ENCODE measurements around the gene AKNA.
"Not testable (repeated sequence)": the region's sequence is repeated elsewhere in the genome, so short reads cannot be mapped to it uniquely, and the experiment has no call there.

Gene AKNA

GRCh38 chr9:114325684-114326254 is 62.0 kb downstream of the AKNA start:
- not testable (repeated sequence) for DNase-seq (ENCODE audit: extremely low read depth in 1 of 2, low read depth in 1 of 2)

GRCh38 chr9:114324965-114325364 is 62.8 kb downstream of the AKNA start:
- DNase-seq (ENCODE audit: extremely low read depth in 1 of 2, low read depth in 1 of 2): not testable (repeated sequence)

GRCh38 chr9:114324492-114324891 is 63.3 kb downstream of the AKNA start:
- no peak for DNase-seq (ENCODE audit: extremely low read depth in 1 of 2, low read depth in 1 of 2)

- DNase-seq (ENCODE audit: extremely low read depth in 1 of 2, low read depth in 1 of 2): not testable (repeated sequence)
Observed at GRCh38 chr9:114323849-114324248, 63.9 kb downstream of the AKNA start.

GRCh38 chr9:114322831-114323531 is 64.8 kb downstream of the AKNA start, which contains the start of gene ORM1:
ORM1 (plus strand) TSS chr9:114323098; CDS start chr9:114323134, 36 bp downstream.
- DNase-seq (ENCODE audit: extremely low read depth in 1 of 2, low read depth in 1 of 2): not testable (repeated sequence)

GRCh38 chr9:114322160-114322818 is 65.5 kb downstream of the AKNA start:
- not testable (repeated sequence) for DNase-seq (ENCODE audit: extremely low read depth in 1 of 2, low read depth in 1 of 2)

GRCh38 chr9:114321759-114322158 is 66.0 kb downstream of the AKNA start:
- peak in 1 of 2 donors; percentile 52 for DNase-seq (ENCODE audit: extremely low read depth in 1 of 2, low read depth in 1 of 2)

- peak in 1 of 2 donors; percentile 10 for DNase-seq (ENCODE audit: extremely low read depth in 1 of 2, low read depth in 1 of 2)
Observed at GRCh38 chr9:114320710-114321109, 67.1 kb downstream of the AKNA start.

- DNase-seq (ENCODE audit: extremely low read depth in 1 of 2, low read depth in 1 of 2): no peak
Observed at GRCh38 chr9:114319147-114319546, 68.6 kb downstream of the AKNA start.

- no peak for DNase-seq (ENCODE audit: extremely low read depth in 1 of 2, low read depth in 1 of 2)
Observed at GRCh38 chr9:114318416-114318815, 69.4 kb downstream of the AKNA start.

- DNase-seq (ENCODE audit: extremely low read depth in 1 of 2, low read depth in 1 of 2): no peak
Observed at GRCh38 chr9:114317665-114318357, 70.0 kb downstream of the AKNA start.

GRCh38 chr9:114316605-114317230 is 71.1 kb downstream of the AKNA start:
- DNase-seq (ENCODE audit: extremely low read depth in 1 of 2, low read depth in 1 of 2): no peak

- DNase-seq (ENCODE audit: extremely low read depth in 1 of 2, low read depth in 1 of 2): no peak
Observed at GRCh38 chr9:114315723-114316363, 71.9 kb downstream of the AKNA start.

GRCh38 chr9:114314881-114315722 is 72.7 kb downstream of the AKNA start:
- DNase-seq (ENCODE audit: extremely low read depth in 1 of 2, low read depth in 1 of 2): no peak

GRCh38 chr9:114314256-114314867 is 73.4 kb downstream of the AKNA start:
- no peak for DNase-seq (ENCODE audit: extremely low read depth in 1 of 2, low read depth in 1 of 2)

- no peak for DNase-seq (ENCODE audit: extremely low read depth in 1 of 2, low read depth in 1 of 2)
Observed at GRCh38 chr9:114313186-114313585, 74.6 kb downstream of the AKNA start.

- no peak for DNase-seq (ENCODE audit: extremely low read depth in 1 of 2, low read depth in 1 of 2)
Observed at GRCh38 chr9:114312513-114312875, 75.3 kb downstream of the AKNA start.

GRCh38 chr9:114311571-114312512 is 75.9 kb downstream of the AKNA start:
- DNase-seq (ENCODE audit: extremely low read depth in 1 of 2, low read depth in 1 of 2): no peak

All from stimulated activated CD8-positive, alpha-beta memory T cell treated with anti-CD3 and anti-CD28 coated beads, Interleukin-7, amount 100 ng/mL, for 48 hours (primary cell).